Germinal center (tissue), 1 donor: Measurements from ENCODE around the gene PMM2.
"Not testable (repeated sequence)": the region's sequence is repeated elsewhere in the genome, so short reads cannot be mapped to it uniquely, and the experiment has no call there.

Experiments
- DNase-seq: peaks from one replicate; pipeline ENCODE4 v3.0.0; 2012; ENCODE audit warnings: mixed read lengths, low spot score

The PMM2 gene

DNA sequence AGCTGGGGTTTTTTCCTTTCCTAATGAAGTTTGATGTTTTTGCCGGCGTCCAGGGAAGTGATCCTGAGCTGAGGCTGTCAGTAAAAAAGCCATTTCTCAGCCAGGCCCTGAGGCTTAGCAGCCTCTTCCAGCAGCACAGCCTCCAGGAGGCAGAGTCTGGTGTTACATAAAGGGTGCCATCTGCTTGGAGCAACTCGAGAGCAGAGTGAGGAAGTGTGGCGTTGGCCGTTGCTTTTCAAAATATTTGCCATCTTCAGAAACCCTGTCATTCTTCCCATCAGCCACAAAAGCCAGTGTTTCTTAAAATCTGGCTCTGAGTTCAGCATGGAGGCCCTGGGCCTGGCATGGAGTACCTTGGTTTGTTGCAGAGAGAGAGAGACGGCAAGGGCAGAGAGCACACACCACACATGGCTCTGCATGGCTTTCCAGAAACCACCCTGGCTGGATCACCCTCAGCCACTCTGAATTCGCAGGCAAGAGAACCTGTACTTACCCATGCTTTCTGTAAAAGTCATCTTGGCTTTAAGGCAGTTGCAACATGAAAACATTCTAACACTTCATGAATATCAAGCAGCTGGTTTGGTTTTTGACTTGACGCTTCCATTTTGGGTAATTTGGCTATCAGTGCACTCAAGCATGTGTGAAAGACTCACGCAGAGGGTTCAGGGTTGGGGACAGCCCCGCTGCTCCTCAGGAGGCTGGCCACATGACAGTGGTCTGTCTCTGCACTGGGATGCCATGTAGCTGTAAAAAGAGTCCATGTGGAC is 21.0 kb downstream of the PMM2 start:
- DNase-seq, result peak; percentile 31

DNA sequence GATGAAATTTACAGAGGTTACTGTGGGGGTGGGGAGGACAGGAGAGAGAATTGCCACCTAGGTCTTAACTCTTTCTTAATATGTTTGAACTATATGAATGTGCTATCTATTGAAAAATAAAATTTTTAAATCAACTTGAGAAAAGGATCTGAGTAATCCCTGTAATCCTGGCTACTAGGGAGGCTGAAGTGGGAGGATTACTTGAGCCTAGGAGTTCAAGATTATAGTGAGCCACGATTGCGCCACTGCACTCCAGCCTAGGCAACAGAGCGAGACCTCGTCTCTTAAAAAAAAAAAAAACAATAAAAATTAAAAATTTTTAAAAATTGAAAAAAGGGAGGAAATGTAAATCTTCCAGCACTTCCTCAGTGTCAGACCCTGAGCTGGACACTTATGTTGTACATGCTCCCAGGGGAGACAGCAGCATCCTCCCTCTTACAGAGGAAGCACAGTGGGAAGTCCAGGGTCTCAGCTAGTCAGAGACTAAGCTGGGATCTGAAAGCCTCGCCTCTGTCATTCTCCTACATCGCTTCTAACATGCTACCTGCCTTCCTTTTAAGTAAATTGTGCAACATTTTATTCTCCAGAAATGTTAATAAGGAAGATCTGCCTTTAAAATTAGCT is 21.9 kb downstream of the PMM2 start:
- DNase-seq, result no peak

DNA sequence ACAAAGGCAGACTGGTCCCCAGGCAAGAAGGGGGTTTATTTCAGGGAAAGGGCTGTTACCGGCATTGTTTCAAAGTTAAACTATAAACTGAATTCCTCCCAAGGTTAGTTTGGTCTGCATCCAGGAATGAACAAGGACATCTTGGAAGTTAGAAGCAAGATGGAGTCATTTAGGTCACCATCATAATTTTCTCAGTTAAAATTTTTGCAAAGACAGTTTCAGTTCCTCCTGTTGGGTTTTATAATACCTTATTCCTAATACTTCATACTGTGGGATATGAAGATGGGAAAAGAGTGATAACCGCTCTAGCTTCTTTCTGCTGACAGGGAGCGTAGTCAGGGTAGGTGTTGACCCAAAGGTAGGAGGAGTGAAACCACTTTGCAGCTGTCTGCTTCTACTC is 24.8 kb downstream of the PMM2 start:
- DNase-seq, result no peak

DNA sequence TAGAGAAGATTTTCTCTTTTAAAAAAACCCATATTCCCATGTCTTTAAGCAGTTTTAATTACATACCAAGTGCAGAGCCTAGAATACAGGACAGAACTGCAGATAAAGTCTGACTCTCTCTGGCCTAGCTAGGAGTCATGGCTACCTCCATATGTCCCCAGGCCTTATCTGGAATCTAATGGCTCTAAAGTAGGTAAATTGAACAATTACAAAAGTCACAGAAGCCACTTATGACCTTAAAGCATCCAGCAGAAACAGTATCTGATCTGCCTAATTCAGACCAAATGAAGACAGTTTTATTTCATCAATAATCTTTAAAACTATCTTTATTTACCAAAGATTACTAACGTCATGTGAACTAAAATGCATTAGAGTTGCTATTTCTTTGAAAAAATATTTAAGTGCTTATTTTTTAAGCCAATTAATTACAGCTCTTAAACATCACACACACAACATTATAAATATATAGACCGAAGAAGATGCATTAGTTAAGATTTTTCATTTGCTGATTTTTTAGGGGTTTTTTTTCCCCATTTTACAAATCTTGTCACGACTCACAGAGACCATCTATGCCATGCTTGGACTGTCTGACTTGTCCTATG is 28.7 kb downstream of the PMM2 start:
- no peak for DNase-seq

DNA sequence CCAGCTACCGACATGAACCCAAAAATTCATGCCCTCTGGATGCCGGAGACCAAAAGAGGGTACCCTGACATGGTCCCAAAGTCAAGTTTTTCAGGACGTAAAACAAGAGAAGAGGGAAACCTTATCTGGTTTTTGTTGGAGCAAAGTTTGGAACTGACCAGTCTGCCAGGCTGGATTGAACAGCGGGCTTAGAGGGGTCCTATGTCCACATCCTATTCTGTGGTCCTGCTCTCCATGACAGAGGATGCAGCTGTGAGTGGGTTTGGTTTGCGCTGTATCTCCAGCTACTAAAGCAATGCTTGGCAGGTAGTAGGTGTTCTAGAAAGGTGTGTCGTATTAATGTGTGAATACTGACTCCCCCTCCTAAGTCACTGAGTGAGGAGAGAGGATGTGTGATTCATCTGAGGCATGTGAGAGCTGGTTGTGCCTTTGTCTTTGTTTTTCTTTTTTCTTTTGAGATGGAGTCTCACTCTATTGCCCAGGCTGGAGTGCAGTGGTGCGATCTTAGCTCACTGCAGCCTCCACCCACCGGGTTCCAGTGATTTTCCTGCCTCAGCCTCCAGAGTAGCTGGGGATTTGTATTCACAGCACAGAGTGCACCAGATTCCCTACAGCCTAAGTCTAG is 31.0 kb downstream of the PMM2 start:
- no peak for DNase-seq

DNA sequence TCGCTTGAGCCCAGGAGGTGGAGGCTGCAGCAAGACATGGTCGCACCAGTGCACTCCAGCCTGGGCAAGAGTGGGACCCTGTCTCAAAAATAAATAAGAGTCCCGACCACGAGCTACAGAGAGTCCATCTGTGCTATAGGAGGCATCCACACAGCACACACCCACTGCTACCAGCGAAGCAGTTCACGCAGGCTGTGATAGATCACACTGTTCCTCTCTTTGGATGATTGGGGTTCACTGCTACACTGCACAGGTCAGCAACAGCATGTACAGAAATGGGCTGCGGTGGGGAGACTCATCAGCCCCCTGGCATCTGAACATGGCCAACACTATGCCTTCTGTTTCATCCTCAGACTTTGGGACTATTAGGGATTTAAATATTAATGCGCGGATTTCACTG is 33.8 kb downstream of the PMM2 start:
- DNase-seq, result no peak

DNA sequence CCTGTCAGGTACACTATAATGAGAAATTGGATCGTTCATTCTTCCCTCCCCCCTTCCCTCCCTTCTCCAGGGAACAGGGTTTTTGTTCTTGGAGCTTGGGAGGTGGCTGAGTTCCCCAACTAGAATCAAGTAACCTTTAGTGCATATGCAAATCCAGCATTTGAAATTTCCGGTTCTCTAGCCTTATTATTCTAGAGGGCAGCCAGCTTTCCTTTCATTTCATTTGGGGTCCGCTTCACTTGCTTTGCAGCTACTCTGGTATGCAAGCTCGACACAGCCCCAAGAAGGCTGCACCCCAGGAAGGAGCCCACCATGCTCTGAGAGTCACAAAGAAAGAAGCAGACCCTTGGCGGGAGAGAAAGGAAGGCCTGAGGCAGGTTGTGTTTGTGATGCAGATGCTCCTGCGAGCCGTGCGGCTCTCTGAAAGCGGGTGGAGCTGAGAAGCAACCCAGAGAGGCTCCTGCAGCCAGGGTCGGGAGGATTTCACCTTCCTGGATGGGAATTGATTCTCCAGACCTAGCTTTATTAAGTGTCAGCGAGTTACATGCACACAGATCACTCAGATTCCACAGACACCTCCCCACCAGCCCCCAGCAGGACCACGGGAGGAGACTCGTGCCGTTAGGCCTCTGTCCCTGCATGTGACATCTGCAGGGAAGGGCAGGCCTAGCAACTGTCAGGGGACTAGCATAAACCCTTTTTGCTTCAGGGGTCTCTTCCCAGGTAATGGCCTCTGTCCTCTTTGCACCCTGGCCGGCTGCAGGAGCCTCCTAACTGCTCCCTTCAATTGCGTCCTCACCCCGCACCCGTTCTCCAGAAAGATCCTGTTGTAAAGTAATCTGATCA is 34.5 kb downstream of the PMM2 start:
- DNase-seq, result no peak

DNA sequence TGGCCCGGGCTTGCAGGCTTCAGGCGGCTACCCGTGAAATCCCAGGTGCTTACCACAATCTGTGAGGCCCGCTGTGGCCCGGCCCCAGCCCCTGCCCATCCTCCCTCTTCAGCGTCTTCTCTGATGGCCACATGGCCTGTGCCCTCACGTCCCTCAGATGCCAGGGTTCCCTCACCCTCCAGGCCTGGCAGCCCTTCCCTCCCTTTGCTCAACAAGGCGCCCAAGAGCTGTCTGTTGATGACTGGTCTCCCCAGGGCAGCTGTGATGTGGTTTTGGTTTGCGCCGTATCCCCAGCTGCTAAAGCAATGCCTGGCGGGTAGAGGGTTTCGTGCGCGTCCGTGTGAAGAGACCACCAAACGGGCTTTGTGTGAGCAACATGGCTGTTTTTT is 35.1 kb downstream of the PMM2 start:
- DNase-seq, result no peak

DNA sequence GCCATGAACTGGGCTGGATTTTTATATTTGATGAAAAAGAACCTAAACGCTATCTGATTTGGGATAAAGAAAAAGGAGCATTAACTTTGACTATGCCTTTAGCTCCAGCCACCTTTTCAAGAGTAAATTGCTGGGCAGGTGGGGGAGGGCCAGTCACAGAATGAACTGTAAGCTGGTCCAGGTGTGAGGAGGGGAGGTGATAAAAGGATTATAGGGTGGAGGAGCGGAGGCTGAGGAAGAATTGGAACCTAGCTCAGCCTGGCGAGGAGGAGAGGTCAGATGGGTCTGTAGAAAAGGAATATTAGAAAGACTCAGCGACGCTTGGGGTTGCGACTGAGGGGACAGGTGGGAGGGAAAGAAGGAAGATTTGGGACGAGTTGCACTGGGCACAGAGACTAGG is 39.2 kb downstream of the PMM2 start:
- not testable (repeated sequence) for DNase-seq

DNA sequence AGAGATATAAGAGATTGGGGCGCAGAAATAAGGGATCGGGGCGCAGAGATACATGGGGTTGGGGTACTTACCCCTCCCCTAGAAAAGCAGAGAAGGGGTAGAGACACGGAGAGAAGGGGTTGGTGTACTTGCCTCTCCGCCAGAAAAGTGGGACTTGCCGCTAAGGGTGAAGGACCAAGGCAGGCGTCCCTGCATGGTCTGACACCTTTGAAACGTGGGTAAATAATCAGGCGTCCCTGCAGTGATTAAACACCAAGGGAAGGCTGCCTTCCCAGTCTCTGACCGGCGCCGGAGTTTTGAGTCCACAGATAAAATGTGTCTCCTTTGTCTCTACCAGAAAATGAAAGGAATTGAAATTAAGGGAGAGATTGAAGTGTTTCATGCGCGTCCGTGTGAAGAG is 40.0 kb downstream of the PMM2 start:
- DNase-seq, result not testable (repeated sequence)

DNA sequence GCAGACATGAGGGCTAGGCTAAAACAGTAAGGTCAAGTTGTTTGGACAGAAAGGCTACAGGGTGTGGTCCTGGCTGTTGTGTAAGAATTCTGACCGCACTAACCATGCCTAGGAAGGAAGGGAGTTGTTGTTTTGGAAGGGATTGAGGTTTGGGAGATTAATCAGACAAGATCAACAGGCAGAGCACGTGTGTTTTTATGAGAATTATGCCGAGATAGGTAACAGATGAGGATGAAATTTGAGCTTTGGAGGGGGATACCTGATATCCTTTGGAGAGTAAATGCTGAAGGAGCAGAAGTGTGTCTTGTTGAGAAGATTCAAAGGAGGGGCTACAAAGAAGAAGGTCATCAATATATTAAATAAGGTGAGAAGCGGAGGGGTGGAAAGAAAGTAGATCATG is 44.4 kb downstream of the PMM2 start:
- not testable (repeated sequence) for DNase-seq

DNA sequence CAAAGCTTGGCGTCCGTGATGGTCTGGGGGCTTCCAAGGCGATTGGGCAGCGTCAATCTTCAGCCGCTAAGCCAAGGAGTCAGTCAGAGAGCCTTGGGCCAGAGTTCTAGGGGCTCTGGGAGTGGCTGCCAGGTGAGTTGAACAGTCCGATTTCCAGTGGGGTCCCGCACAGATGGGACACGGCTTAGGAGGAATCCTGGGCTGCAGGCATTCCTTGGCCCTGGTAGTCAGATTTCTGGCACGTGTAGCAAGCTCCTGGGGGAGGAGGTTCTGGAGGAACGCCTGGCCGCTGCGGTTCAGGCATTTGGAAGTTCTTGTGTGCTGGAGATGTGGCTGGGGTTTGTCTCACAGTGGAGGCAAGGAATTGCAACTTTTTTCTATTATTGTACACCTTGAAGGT is 45.7 kb downstream of the PMM2 start:
- DNase-seq, result not testable (repeated sequence)

DNA sequence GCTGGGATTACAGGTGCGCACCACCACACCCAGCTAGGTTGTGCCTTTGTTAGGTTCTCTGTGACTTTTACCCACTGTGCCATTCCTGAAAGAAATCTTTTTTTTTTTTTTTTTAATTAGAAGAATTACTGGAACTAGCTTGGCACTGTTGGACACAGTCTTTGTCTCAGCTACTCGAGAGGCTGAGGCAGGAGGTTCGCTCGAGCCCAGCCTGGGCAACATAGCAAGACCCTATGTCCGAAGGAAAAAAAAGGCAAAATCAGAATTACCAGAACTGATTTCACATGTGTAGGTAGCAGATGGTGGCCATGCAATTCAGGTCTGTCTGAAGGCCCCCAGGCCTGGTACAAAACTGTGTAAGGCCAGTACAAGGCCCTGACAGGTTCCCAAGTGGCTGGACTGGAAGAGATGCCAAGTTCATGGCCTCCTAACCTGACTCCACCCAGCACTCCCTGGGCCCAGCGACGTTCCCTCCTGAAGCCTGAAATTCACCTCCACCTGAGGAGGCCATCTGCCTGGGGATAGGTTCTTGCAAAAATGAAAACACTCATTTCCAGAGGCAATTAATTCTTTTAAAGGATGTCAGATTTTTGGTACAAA is 48.2 kb downstream of the PMM2 start:
- DNase-seq, result no peak

DNA sequence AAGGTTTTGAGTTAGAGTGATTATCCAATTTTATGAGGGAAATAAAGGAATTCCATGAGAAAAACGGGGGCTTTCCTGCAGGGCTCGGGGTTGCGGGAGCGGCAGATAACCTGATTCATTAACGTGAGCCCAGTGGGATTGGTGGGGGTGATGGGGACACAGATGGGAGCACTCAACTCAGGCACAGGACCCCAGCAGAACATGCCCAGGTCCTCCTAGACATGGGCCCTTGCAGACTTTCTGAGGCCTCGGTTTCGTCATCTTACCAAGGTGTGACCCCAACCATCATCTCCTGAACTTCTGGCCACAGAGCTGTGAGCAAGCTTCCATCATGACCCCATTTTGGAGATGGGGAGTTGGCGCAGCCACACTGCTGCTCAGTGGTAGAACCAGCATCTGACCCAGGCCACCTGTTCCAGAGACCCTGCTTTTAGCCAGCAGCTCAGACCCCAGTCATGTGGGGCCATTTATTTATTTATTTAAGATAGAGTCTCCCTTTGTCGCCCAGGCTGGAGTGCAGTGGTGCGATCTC is 48.8 kb downstream of the PMM2 start:
- no peak for DNase-seq

DNA sequence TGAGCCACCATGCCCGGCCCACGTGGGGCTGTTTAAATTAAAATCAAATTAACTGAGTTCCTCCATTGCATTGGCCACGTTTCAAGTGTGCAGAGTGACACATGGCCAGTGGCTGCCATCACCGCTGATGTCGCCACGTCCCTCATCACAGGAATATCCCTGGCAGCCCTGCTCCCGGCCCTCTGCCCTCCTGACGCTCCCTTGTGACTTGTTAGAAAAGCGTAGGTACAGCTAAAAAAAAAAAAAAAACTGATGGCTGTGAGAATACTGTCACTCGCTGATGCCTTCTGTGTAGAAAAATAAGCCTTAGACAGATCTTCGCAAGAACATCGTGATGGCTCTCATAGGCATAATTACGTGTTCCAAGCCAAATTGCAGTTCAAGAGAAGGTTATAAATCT is 49.5 kb downstream of the PMM2 start:
- DNase-seq, result no peak

DNA sequence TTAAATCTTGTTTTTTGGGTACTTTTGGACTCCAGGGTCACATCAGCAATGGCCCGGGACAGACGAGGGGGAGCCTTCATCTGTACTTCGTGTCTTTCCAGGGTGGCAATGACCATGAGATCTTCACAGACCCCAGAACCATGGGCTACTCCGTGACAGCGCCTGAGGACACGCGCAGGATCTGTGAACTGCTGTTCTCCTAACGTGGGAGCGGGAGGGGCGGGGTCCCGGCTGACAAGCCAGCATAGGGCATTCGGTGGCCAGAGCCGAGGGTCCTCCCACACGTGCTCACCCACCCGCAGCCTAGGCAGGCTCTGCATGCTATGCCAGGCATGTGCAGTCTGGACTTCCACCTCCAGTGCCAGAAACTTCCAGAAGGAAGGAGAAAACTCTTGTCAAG is 50.0 kb downstream of the PMM2 start:
- DNase-seq, result no peak

DNA sequence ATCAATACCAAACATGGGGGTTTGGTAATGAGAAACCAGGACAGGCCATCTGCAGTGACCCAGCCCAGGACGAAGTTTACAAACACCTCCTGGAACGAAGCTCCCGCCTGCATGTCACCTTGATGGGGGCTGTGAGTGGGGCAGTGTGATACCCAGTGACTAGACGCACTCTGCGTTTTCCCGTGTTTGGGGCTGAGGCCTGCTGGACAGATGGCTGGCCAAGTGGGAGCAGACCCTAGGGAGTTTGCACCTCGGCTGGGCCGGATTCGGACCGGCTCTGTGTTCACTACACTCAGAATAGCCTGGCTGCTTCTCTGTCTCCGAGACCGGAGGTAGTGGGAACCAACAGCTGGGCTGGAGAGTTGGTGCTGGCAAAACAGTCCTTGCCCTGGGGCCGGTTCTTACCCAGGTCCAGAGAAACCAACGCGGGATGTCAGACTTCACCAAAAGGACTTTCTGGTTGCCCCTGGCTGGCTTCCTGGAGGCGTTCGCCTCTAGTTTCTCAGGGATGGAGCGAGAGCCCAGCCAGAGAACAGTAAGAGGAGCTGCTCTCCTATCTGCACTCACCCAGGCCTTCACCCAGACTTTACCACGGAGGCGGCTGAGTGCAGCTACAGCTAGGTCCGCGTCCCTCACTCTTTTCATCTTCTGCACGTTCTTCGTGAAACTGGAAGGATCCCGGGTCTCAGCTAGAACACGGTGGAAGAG is 50.7 kb downstream of the PMM2 start:
- no peak for DNase-seq

DNA sequence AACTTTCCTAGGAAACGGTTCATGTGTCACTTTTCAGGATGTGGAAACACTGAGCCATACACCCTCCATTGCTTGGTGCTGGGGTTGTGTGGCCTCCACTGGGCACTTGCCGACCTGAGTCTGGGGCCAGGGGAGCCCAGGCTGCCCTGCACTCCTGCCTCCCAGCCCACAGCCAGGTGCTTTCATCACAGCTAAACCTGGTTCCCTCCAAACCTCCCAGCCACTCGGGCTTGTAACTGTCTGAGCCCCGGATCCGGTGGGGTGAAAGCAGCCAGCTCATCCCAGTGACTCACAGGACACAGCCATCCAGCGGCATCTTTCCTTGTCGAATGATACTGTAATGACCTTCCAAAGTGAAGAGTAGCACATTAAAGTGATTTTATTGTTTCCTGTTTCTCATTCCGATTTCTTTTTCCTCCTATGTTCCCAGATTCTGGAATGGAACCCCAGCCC is 51.3 kb downstream of the PMM2 start:
- DNase-seq, result no peak

DNA sequence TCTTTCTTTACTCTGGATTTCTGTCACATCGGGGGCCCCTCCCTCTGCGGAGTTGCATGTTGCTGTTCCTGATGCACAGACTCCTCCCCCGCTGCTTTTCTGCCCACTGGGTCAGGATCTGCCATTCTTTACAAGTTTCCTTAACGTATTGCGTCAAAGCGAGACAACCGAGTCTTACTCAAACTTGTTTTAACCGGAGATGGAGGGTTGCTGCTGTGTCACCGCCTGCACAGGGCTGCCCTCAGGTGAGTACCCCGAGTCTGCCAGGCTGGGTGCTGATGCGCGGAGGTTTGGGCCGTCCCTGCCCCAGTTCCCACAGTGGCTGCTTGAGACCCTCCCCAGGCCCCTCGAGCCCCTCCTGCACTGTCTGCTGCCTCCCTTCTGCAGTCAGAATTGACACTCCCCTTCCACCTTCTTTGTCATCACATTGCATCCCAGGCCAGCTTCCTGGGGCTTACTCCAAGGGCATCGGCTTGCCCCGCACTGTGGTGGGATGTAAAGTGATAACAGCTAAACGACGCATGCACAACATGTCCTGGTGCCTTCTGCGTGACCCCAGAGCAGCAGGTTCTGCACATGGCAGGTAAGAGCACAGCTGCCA is 51.9 kb downstream of the PMM2 start:
- DNase-seq, result no peak

DNA sequence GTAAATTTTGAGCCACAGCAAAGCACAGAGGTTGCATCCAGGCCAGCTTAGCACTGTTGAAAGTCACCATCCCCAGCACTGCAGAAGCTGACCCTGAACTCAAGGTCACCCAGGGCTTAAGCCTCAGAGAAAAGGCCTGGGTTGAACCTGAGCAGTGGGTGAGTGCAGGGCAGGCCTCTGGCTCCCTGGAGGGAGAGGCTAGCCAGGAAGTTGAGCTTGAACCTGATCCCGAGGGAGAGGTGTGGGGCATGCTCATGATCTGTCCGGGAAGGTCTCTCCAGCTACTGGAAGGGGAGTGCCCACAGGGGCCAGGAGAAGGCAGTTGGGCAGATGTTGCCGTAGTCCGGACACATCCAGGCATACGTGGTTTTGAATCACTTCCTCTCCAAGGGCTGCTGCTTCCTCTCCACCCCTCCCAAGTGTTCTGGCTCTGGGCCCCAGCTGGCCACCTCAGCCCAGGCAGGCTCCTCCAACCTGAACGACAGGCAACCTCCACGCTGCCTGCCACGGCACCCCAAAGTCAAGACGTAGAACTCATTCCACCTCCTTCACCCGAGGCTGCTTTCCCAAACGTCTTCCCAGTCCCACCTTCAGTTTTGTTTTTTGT is 52.7 kb downstream of the PMM2 start:
- DNase-seq, result no peak
